Activated gamma-delta T cell (primary cell): ENCODE measurements around the gene ATG101.

Source experiments
- DNase-seq: peaks from one replicate; lab custom pipeline; 2025; lab: John Stamatoyannopoulos, UW

Gene ATG101

GRCh38 chr12:52057638-52058576 is 11.9 kb upstream of the ATG101 start:
- DNase-seq: no peak

DNA sequence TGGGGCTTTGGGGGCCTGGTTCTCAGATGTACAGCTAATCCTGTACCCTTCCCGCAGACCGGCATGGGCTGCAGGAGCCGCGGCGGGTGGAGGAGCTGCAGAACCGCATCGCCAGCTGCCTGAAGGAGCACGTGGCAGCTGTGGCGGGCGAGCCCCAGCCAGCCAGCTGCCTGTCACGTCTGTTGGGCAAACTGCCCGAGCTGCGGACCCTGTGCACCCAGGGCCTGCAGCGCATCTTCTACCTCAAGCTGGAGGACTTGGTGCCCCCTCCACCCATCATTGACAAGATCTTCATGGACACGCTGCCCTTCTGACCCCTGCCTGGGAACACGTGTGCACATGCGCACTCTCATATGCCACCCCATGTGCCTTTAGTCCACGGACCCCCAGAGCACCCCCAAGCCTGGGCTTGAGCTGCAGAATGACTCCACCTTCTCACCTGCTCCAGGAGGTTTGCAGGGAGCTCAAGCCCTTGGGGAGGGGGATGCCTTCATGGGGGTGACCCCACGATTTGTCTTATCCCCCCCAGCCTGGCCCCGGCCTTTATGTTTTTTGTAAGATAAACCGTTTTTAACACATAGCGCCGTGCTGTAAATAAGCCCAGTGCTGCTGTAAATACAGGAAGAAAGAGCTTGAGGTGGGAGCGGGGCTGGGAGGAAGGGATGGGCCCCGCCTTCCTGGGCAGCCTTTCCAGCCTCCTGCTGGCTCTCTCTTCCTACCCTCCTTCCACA is 11.0 kb upstream of the ATG101 start:
- no peak for DNase-seq

DNA sequence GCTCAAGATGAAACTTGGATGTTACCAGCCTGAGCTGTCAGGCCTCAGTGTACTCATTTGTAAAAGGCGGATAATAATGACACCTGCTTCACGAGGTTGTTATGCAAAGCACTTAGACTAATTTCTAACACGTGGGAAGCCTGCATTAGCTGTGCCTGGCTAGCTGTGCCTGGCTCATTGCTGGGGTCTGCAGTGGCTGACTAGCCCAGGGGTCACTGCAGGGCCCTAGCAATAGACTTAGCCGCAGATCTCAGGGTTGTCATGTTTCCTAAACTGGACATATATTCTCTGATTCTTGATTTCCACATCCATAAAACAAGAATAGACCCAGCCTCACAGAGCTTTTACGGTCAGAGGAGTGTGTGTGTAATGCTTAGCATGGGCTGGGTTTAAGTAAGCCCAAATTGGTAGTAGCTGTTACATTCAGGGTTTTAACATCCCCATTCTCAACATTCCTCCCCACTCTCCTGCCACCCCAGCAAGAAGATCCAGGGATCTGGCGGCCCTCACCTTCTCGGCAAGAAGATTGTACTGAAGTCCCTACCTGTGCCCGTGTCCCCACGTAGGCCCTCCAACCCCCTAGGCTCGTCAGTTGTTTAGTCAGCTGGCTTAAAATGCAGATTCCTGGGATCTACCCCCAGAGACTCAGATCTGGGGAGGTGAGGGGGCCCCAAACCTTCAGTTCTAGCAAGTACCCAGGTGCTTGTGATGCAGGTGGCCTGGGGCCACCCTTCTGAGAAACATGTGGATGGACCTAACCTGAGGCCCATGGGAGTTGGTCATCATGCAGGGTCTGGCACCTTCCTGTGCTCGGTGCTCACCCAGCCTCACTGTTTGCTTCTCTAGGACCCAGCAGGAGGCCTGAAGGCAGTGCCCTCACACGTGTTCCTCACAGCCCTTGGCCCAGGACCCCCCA is 9.9 kb upstream of the ATG101 start:
- no peak for DNase-seq

DNA sequence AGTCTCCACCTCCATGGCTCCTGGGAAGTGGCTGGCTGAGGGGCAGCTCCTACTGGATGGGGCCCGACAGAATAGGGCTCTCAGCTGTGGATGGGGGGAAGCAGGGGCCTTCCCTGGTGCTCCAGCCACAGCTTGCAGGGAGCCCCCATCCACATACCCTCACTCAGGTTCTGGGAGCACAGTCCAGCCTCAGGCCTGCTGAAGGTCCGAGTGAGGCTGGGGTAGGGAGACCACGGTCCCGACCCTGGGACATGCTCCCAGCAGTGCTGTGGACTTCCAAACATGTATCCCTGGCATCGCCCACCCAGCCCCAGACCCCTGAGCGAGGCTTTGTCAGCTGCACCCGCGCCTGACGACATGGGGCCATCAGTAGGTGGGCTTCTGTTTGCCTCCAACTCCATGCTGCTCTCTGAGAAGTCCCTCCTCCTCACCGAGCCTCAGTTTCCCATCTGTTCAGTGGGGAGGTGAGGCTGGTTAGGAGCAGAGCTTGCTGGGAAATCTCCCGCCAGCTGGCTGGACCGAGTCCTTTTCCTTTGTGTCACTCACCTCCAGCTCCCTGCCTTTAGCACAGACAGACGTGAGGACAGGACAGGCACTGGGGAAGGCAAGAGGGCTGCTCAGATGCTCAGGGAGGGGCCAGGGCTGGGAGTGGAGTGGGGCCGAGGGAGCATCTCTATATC is 9.1 kb upstream of the ATG101 start:
- no peak for DNase-seq

GRCh38 chr12:52061470-52062166 is 8.2 kb upstream of the ATG101 start:
- DNase-seq: no peak

- no peak for DNase-seq
Measured at GRCh38 chr12:52062167-52063081, 7.4 kb upstream of the ATG101 start.

DNA sequence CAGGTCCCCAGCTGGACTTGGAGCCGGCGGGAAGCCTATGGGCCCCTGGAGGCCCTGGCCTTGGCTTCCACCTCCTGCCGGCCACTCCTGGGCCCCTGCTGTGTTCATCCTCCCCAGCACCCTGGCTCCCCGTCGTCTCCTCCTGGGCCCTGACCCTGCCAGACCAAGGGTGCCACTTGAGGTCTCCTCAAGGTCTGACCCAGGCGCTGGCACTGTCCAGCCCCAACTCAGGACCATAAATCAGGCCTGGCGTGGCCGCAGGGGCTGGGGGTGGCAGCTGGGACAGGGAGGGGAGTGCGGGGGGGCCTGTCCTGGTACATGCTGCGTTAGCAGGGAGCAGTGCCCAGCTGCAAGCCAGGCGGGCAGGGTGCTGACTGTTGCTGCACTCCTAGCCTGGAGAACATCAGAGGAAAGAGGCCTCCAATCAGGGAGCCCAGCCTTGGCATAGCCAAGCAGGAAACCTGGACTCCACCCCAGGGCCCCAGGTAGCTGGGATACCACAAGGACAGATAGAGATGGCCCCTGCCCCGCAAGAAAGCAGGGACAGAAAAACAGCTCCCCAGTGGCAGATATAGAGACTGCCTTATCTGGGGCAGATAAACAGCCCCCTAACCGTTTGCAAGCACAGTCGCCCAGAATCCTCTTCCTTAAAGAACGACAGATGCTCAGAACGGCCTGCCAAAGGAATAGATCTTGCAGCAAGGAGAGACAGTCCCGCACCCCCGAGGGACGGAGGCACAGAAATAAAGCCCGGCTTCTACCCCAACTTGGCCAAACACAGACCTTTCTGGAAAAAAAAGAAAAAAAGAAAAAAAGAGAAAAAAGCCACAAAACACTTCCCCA is 6.5 kb upstream of the ATG101 start:
- DNase-seq: no peak

- no peak for DNase-seq
Measured at GRCh38 chr12:52063981-52064649, 5.7 kb upstream of the ATG101 start.

DNA sequence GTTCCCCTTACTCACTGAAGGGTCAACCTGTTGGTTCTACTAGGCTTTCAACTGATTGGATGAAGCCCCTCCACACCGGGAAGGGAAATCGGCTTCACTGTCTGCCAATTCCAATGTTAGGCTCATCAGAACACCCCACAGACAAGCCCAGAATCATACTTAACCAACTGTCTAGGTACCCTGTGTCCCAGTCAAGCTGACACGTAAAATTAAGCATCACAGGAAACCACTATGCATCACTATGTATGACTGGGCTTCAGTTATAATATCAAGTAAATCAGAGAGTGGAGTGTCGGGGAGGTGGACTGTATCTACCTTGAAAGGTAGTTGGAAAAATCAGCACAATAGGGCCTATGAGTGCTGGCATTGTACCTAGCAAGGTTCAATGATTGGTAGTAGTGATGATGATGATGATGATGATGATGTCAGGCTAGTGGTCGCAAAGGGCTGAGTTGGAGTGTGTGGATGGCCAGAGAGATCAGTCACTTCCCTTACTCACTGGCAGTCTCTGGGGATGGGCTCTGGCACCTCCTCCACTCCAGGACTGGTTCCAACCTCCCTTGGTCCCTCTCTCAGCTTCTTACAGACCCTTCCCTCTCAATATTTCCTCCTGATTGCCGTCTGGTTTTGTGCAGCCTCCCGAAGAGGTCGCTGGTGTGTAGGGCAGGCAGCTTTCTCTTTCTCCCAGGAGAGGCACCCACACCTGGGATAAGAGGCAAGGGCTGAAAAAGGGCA is 3.3 kb upstream of the ATG101 start:
- DNase-seq: no peak

DNA sequence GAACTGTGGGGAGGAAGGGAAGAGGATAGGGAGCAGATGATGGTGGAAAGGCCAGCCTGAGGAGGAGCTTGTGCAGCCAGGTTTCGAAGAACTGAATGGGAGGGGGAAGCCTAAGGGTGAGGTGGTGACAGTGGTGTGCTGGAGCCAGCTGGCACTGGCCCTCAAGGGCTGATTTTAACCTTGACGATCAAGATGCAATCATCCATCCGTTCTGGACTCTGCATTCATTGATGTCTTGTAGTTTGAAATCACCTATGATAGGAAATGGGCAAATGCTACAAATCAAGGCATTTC is 2.8 kb upstream of the ATG101 start:
- no peak for DNase-seq

- no peak for DNase-seq
Measured at GRCh38 chr12:52070185-52070925, 577 bp downstream of the ATG101 start.

- no peak for DNase-seq
Measured at GRCh38 chr12:52073531-52074381, 4.0 kb downstream of the ATG101 start.

GRCh38 chr12:52074971-52075724 is 5.4 kb downstream of the ATG101 start:
- no peak for DNase-seq

DNA sequence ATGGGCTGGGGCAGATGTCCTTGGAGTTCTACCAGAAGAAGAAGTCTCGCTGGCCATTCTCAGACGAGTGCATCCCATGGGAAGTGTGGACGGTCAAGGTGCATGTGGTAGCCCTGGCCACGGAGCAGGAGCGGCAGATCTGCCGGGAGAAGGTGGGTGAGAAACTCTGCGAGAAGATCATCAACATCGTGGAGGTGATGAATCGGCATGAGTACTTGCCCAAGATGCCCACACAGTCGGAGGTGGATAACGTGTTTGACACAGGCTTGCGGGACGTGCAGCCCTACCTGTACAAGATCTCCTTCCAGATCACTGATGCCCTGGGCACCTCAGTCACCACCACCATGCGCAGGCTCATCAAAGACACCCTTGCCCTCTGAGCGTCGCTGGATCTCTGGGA is 7.0 kb downstream of the ATG101 start:
- DNase-seq: no peak

DNA sequence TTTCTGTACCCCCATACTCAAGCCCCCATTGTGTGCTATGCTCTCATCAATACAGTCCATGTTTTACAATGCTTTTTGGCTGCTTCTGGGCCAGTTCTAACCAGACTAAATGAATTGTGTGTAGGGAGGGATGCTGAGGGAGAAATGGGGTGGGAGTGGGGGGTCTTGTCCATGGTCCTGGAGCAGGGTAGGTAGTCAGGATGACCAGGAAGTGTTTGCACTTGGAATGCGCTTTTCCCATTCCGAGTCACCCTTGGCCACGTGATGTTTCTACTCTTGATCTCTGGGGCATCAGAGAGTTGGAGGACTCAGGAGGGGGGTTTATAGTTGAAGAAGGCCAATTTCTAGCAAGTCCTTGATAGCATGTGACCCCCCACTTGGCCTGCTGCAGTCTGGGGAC is 8.5 kb downstream of the ATG101 start:
- DNase-seq: no peak
